ENCODE results near the gene TMEM100. TPM values are rescaled to one million over a fixed set of nuclear protein-coding genes. Genes with fewer than 3 reads are reported as not detected.

The TMEM100 gene
- total RNA-seq, 1 experiment from 2014 or later = not detected

DNA sequence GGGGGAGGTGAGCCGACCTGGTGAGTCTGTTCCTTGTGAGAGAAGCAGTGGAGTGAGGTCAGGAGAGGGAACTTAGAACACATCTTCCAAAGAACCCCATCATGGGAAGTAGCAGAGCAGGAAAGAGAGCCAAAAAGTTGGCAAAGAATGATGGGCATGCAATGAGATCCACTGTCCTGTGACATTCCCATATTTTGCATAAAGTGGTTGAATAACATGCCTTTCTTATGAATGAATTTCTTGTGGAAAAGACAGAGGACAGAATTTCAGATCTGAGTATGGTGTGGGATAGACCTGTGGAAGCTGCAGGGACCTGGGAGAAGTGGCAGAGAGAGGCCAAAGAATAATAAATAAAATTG lies 41.3 kb downstream of the TMEM100 start:
- DNase-seq = no peak
- Histone ChIP-seq H4K20me1 (ENCODE audit: insufficient read depth) (no peaks in the 10 kb centered on the region), H3K36me3 (ENCODE audit: low read depth) (no peaks in the 10 kb centered on the region), H3K27ac (no peak overlapping the region), H3K4me1 (replicated peaks; ENCODE audit: insufficient read depth) (no peaks in the 10 kb centered on the region), H3K4me3 (no peak overlapping the region), H3K27me3 (ENCODE audit: insufficient read depth, low read depth) (peaks cover 64% of the 10 kb centered on the region), H3K9me3 (ENCODE audit: insufficient read depth, low read depth) (no peaks in the 10 kb centered on the region), H3K79me2 (ENCODE audit: low read depth) (no peaks in the 10 kb centered on the region), H3F3A (ENCODE audit: insufficient read depth, low read depth) (no peaks in the 10 kb centered on the region), H2AFZ (no peak overlapping the region), H3K4me2 (no peak overlapping the region), H3K9me2 (ENCODE audit: insufficient read depth) (no peaks in the 10 kb centered on the region)
- no peak for TF ChIP-seq EZH2 (IDR thresholded peaks at IDR 0.05; ENCODE audit: low read depth)
- TF ChIP-seq, protein P1, sequence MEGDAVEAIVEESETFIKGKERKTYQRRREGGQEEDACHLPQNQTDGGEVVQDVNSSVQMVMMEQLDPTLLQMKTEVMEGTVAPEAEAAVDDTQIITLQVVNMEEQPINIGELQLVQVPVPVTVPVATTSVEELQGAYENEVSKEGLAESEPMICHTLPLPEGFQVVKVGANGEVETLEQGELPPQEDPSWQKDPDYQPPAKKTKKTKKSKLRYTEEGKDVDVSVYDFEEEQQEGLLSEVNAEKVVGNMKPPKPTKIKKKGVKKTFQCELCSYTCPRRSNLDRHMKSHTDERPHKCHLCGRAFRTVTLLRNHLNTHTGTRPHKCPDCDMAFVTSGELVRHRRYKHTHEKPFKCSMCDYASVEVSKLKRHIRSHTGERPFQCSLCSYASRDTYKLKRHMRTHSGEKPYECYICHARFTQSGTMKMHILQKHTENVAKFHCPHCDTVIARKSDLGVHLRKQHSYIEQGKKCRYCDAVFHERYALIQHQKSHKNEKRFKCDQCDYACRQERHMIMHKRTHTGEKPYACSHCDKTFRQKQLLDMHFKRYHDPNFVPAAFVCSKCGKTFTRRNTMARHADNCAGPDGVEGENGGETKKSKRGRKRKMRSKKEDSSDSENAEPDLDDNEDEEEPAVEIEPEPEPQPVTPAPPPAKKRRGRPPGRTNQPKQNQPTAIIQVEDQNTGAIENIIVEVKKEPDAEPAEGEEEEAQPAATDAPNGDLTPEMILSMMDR (conservative IDR thresholded peaks at IDR 0.05) = no peak
- ChIA-PET CTCF (no interaction called here), POLR2A (ENCODE audit: unreplicated experiment) (no interaction called here)
- intact Hi-C loops (cut with micrococcal nuclease; ENCODE audit: unreplicated experiment) = no loop called here
- no TSS peak for BruUV-seq (replicated peaks)

DNA sequence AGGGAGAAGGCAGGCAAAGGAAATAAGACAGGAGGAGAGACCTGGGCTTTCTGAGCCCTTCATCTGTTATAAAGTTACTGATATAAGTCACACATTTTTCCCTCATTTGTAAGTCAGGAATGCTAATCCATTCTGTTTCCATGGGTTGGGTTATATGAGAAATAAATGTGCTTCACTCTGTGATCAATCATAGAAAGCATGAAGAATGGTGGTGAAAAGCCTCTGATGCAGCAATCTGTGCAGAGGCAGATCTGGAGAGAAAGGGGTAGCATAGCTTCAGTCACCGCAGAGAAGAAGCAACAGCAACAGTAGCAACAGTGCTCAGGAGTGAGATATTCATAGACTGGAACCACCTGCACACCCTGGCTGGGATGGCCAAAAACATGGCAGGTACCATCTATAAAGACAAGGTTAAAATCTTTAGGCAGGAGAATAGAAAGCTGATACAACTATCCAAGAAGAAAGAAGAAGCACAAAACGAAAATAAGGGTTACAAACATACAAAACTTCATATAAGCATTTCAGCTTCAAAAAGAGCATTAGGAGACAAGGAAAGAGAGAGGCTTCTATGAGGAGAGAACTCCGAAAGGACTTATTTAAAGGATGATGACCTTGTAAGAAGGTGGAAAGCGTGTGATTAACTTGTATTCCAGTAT lies 41.9 kb downstream of the TMEM100 start:
- intact Hi-C loops (cut with micrococcal nuclease; ENCODE audit: unreplicated experiment) = no loop called here
- Histone ChIP-seq H3K27ac (no peak overlapping the region), H2AFZ (no peak overlapping the region), H3K27me3 (ENCODE audit: insufficient read depth, low read depth) (peaks cover 69% of the 10 kb centered on the region), H3K79me2 (ENCODE audit: low read depth) (no peaks in the 10 kb centered on the region), H3K9me2 (ENCODE audit: insufficient read depth) (no peaks in the 10 kb centered on the region), H3K4me1 (replicated peaks; ENCODE audit: insufficient read depth) (no peaks in the 10 kb centered on the region), H3K36me3 (ENCODE audit: low read depth) (no peaks in the 10 kb centered on the region), H4K20me1 (ENCODE audit: insufficient read depth) (no peaks in the 10 kb centered on the region), H3K4me3 (no peak overlapping the region), H3F3A (ENCODE audit: insufficient read depth, low read depth) (no peaks in the 10 kb centered on the region), H3K9me3 (ENCODE audit: insufficient read depth, low read depth) (no peaks in the 10 kb centered on the region), H3K4me2 (no peak overlapping the region)
- TF ChIP-seq EZH2 (IDR thresholded peaks at IDR 0.05; ENCODE audit: low read depth) = no peak
- TF ChIP-seq, protein P1 (conservative IDR thresholded peaks at IDR 0.05) = no peak
- no peak for DNase-seq
- ChIA-PET POLR2A (ENCODE audit: unreplicated experiment) (no interaction called here), CTCF (no interaction called here)
- no TSS peak for BruUV-seq (replicated peaks)

DNA sequence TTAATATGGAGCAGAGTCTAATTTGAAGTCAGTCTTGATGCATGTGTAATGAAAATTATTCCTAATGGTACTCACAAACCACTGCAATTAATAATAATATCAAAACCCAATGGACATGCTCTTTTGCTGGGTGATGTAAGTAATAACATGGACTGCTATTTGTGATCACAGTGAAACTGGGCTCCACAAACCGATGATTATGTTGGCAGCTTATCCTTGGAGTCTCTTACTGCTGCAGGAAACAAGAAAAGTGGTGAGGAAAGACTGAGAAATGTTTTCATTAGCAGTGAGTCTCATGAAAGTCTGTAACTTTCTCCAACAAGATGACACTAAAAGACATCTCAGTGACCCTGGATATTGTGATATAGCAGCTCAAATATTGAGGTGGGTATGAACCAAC lies 45.2 kb downstream of the TMEM100 start:
- Histone ChIP-seq H3K4me3 (no peak overlapping the region), H3K36me3 (ENCODE audit: low read depth) (no peaks in the 10 kb centered on the region), H3K27me3 (ENCODE audit: insufficient read depth, low read depth) (peaks cover 68% of the 10 kb centered on the region), H3K9me2 (ENCODE audit: insufficient read depth) (no peaks in the 10 kb centered on the region), H4K20me1 (ENCODE audit: insufficient read depth) (no peaks in the 10 kb centered on the region), H3K79me2 (ENCODE audit: low read depth) (no peaks in the 10 kb centered on the region), H3K4me1 (replicated peaks; ENCODE audit: insufficient read depth) (no peaks in the 10 kb centered on the region), H3K4me2 (no peak overlapping the region), H2AFZ (no peak overlapping the region), H3F3A (ENCODE audit: insufficient read depth, low read depth) (no peaks in the 10 kb centered on the region), H3K9me3 (ENCODE audit: insufficient read depth, low read depth) (no peaks in the 10 kb centered on the region), H3K27ac (no peak overlapping the region)
- POLR2A ChIA-PET (ENCODE audit: unreplicated experiment) = no interaction called here
- no peak for DNase-seq
- TF ChIP-seq, protein P1 (conservative IDR thresholded peaks at IDR 0.05) = no peak
- TF ChIP-seq EZH2 (IDR thresholded peaks at IDR 0.05; ENCODE audit: low read depth) = no peak
- CTCF ChIA-PET = no interaction called here
- no TSS peak for BruUV-seq (replicated peaks)
- intact Hi-C loops (cut with micrococcal nuclease; ENCODE audit: unreplicated experiment) = no loop called here
